ENCODE measurements around the gene ADCY2.

Gene ADCY2

GRCh38 chr5:7394889-7395431, 978 bp upstream of the ADCY2 start:
- no peak for DNase-seq (ENCODE audit: low read depth)
- in situ Hi-C loops (cut with HindIII; ENCODE audit: low sequenced_read_pairs), result no loop called here
- H3K4me3 ChIP-seq (ENCODE audit: low read depth, low read length), result peak overlapping the region; percentile 18
- TF ChIP-seq CTCF (IDR thresholded peaks at IDR 0.05; ENCODE audit: low read depth, low read length, missing control alignments), result no peak

GRCh38 chr5:7395432-7395946, 449 bp upstream of the ADCY2 start:
- DNase-seq (ENCODE audit: low read depth), result no peak
- in situ Hi-C loops (cut with HindIII; ENCODE audit: low sequenced_read_pairs), result no loop called here
- no peak for TF ChIP-seq CTCF (IDR thresholded peaks at IDR 0.05; ENCODE audit: low read depth, low read length, missing control alignments)
- H3K4me3 ChIP-seq (ENCODE audit: low read depth, low read length), result peak overlapping the region; percentile 18

GRCh38 chr5:7396713-7397454, 946 bp downstream of the ADCY2 start:
- peak; percentile 30 for TF ChIP-seq CTCF (IDR thresholded peaks at IDR 0.05; ENCODE audit: low read depth, low read length, missing control alignments)
- peak overlapping the region; percentile 40 for H3K4me3 ChIP-seq (ENCODE audit: low read depth, low read length)
- DNase-seq (ENCODE audit: low read depth), result peak; percentile 13
- in situ Hi-C loops (cut with HindIII; ENCODE audit: low sequenced_read_pairs), result no loop called here

GRCh38 chr5:7397937-7398336, 2.0 kb downstream of the ADCY2 start:
- no peak overlapping the region for H3K4me3 ChIP-seq (ENCODE audit: low read depth, low read length)
- DNase-seq (ENCODE audit: low read depth), result no peak
- in situ Hi-C loops (cut with HindIII; ENCODE audit: low sequenced_read_pairs), result no loop called here
- TF ChIP-seq CTCF (IDR thresholded peaks at IDR 0.05; ENCODE audit: low read depth, low read length, missing control alignments), result no peak

- no peak overlapping the region for H3K4me3 ChIP-seq (ENCODE audit: low read depth, low read length)
- TF ChIP-seq CTCF (IDR thresholded peaks at IDR 0.05; ENCODE audit: low read depth, low read length, missing control alignments), result no peak
- in situ Hi-C loops (cut with HindIII; ENCODE audit: low sequenced_read_pairs), result no loop called here
- no peak for DNase-seq (ENCODE audit: low read depth)
These were observed 2.8 kb downstream of the ADCY2 start for GRCh38 chr5:7398596-7399280.

- no peak for DNase-seq (ENCODE audit: low read depth)
- no peak overlapping the region for H3K4me3 ChIP-seq (ENCODE audit: low read depth, low read length)
- no peak for TF ChIP-seq CTCF (IDR thresholded peaks at IDR 0.05; ENCODE audit: low read depth, low read length, missing control alignments)
- in situ Hi-C loops (cut with HindIII; ENCODE audit: low sequenced_read_pairs), result no loop called here
These were observed 9.3 kb downstream of the ADCY2 start for GRCh38 chr5:7405277-7405676.

All from astrocyte of the cerebellum (primary cell).